Measurements from ENCODE around the gene TBC1D20.
A peak's percentile ranks its signal among the peaks of the same experiment; 100 is the strongest.
"Not testable (repeated sequence)": the region's sequence is repeated elsewhere in the genome, so short reads cannot be mapped to it uniquely, and the experiment has no call there.

TBC1D20 gene

DNA sequence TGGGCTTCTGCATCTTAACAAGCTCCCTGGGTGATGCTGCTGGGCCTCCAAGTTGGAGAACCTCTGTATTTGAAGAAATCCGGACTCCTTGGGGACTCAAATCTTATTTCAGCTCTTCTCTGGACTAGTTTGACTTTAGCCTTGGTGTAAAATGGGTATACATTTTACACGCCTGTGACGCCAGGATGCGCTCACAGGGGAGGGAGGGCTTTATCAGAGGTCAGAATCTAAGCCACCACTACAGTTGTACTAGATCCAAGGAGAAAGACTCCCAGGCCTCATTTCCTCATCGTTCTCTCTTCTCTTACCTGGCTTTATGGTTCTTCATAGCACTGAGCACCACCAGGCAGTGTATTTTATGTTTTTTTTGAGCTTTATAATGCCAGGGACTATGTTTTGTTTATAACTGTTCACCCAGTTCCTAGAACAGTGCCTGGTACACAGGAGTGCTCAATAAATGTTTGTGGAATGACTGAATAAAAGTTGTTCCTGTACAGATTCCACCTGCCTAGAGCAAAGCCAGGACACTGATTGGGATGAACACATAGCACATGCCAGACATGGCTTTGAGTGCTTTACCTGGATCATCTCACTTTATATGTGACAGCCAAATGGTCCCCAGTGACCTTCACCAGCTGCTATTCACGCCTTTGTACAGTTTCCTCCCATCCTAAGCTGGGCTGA is 59.3 kb downstream of the TBC1D20 start:
- DNase-seq (ENCODE audit: insufficient read length, low spot score) (no peak), FAIRE-seq (no peak)

DNA sequence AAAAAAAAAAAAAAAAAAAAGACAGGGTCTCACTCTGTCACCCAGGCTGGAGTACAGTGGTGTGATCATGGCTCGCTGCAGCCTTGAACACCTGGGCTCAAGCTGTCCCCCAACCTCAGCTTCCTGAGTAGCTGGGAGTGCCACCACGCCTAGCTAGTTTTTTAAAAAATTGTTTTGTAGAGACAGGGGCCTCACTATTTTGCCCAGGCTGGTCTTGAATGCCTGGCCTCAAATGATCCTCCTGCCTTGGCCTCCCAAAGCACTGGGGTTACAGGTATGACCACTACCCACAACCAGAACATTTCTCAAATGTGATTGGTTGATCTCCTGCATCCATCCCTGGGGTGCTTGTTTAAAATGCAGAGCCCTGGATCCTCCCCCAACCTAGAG is 59.8 kb downstream of the TBC1D20 start:
- FAIRE-seq: no peak
- DNase-seq (ENCODE audit: insufficient read length, low spot score): no peak

DNA sequence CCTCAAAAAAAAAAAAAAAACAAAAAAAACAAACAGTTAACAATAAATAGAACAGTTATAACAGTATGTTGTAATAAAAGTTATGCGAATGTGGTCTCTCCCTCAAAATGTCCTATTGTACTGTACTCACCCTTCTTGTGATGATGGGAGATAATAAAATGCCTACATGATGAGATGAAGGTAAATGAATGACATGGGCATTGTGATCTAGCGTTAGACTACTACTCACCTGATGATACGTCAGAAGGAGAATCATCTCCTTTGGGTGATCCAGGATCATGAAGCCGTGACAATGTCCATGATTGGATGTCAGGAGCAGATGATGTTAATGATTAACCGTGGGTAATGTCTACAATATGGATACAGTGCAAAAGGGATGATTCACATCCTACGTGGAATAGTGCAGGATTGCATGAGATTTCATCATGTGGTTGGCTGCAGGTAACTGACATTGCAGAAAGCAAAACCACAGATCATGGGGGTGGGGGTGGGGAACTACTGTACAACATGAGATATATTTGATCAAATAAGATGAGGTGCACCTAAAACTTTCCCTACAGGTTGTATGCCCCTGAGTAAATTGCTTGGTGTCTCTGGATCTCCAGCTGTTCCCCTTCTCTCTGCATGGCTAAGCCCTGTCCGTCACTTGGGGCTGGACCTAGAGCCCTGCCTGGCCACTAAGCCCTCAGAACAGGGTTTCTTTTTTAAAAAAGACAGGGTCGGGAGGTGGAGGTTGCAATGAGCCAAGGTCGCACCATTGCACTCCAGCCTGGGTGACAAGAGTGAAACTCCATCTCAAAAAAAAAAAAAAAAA is 60.4 kb downstream of the TBC1D20 start:
- FAIRE-seq (peak; percentile 71), DNase-seq (ENCODE audit: insufficient read length, low spot score) (no peak)

DNA sequence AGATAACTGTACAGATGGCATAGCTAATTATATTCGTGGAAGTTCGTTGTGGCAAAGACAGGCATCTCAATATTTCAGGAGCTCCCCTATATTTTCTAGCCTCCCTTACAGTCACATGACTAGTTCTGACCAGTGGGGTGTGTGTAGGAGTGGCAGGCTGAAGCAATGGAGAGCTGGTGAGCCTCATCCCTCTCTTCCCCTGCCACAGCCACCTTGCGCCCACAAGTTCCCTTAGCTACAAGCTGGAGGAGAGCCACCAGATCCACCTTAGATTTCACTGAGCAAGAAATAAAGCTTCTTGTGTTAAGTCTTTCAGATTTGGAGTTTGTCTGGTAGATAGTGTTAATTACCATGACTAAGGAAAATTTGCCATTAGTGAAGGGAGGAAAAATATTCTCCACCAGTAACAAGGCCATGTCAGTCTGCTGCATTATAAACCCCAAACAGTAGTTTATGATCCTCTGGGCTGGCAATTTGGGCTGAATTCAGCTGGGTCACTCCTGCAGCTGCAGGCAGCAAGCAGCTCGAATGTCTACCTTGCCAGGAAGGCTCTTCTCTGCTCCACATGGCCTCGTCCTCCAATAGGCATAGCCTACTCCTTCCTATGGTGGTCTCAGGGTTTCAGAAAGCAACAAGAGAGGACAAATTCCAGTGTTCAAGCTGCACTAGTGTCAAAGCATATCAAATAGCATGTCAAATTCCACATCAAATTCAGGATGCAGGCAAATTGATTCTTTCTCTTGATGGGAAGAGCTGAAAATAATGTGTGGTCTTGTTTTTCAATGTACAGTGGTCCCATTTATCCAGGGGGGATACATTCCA is 61.7 kb downstream of the TBC1D20 start:
- DNase-seq (ENCODE audit: insufficient read length, low spot score) (no peak), FAIRE-seq (peak; percentile 23)

DNA sequence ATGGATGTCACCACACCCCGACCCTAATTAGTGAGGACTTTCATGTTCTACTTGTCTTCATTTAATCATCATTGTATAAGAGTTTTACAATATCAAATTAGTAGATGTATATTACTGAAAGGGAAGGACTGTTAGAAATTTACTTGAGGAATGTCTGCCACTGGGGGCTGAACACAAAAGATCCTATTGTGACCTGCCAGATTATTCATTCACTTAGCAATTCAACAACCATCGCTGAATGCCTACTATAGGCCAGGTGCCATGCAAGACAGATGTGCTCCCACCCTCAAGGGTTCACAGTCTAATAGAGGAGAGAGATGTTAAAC is 62.2 kb downstream of the TBC1D20 start:
- FAIRE-seq (no peak), DNase-seq (ENCODE audit: insufficient read length, low spot score) (no peak)

DNA sequence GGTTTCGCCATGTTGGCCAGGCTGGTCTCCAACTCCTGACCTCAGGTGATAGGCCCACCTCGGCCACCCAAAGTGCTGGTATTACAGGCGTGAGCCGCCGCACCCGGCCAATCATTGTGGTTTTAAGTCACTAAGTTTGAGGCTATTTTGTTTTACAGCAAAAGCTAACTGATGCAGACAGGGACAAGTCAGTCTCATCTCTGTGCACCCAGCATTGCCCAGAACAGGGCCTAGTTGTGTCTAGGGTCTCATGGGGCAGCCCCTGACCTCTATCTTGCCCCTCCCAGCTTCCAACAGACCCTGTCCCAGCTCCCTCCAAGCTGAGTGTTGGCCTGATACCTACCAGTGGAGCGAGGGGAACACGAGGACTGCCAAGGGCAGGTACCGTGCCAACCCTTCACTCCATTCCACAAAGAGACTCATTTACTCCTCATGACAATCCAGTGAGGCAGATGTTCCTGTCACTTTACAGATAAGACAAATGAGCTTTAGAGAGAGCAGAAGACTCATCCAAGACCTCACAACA is 63.1 kb downstream of the TBC1D20 start:
- FAIRE-seq: no peak

DNA sequence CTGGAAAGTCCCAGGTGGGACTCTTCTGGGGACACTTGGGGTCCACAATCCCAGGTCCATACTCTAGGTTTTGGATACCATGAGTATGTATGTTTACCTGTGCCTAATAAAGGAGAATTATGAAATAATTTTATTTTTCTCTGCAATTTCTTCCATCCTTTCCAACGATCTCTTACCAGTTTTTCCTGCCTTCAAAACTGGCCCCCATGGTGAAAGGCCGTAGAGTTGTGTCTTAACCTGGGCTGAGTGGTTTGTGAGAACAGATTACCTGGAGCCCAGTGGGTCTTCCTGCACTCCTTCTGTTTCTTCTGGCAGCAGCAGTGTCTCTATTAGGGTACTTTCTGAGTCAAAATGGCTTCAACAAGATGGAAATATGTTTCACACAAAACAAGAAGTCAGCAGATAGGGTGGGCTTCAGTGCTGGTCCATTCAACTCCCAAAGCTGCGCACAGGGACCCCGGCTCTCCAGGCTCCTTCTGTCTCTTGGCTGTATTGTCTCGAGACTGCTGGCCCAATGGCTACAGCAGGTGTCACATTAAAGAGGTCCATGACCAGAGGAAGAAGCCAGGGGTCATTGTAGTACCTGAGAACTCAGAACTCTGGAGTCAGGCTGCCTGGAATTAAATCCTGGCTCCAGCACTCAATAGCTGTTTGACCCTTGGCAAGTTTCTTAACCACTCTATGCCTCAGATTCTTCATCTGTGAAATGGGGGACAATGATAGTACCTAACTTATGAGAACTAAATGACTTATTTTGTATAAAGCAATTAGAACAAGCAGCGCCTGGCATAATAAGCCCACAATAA is 64.7 kb downstream of the TBC1D20 start:
- no peak for DNase-seq (ENCODE audit: insufficient read length, low spot score)
- FAIRE-seq: no peak

More for the DNA sequence above, 63.1 kb downstream of the TBC1D20 start:
- no peak for DNase-seq (ENCODE audit: insufficient read length, low spot score)

DNA sequence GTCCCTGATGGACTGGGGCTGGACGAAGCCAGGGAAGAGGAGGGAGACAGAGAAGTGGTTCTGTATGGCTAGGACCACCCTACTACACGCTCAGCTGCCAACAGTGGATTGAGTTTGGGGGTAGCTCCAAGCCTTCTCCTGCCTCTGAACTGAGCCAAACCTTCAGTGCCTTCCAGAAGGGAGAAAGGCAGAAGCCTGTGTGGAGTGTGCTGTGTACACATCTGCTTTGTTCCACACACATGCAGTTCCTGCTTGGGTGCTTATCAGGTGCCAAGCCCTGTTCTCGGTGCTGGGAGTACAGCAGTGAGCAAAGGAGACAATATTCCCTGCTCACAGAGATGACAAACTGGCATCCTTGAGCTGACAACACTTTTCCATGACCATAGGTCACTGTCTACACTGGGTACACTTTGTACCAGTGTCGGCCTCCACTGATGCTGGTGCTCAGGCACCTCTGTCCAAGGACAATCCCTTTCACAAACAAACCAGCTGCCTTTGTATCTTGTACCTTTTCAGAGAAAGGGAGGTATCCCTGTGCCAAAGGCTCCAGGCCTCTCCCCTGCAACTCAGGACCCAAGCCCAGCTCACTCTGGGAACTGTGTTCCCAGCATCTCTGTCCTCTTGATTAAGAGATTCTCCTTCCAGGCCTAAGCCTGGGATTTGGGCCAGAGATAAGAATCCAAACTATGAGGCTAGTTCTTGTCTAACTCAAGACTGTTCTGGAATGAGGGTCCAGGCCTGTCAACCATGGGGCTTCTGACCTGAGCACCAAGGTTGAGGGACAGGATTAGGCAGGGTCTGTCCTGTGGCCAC is 65.5 kb downstream of the TBC1D20 start:
- DNase-seq (ENCODE audit: insufficient read length, low spot score): no peak
- no peak for FAIRE-seq

DNA sequence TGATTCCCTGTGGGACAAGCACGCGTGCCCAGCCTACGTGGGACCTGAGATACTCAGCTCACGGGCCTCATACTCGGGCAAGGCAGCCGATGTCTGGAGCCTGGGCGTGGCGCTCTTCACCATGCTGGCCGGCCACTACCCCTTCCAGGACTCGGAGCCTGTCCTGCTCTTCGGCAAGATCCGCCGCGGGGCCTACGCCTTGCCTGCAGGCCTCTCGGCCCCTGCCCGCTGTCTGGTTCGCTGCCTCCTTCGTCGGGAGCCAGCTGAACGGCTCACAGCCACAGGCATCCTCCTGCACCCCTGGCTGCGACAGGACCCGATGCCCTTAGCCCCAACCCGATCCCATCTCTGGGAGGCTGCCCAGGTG is 66.1 kb downstream of the TBC1D20 start:
- DNase-seq (ENCODE audit: insufficient read length, low spot score): no peak
- FAIRE-seq: no peak

DNA sequence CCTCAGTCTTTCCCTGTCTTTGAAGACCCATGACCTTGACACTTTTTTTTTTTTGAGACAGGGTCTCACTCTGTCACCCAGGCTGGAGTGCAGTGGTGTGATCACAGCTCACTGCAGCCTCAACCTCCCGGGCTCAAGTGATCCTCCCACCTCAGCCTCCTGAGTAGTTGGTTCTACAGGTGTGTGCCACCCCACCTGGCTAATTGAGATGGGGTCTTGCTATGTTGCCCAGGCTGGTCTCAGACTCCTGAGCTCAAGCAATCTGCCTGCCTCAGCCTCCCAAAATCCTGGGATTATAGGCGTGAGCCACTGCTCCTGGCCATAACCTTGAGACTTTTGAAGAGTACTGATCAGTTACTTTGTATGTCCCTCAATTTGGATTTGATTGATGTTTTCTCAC is 69.0 kb downstream of the TBC1D20 start:
- not testable (repeated sequence) for DNase-seq (ENCODE audit: insufficient read length, low spot score); FAIRE-seq

DNA sequence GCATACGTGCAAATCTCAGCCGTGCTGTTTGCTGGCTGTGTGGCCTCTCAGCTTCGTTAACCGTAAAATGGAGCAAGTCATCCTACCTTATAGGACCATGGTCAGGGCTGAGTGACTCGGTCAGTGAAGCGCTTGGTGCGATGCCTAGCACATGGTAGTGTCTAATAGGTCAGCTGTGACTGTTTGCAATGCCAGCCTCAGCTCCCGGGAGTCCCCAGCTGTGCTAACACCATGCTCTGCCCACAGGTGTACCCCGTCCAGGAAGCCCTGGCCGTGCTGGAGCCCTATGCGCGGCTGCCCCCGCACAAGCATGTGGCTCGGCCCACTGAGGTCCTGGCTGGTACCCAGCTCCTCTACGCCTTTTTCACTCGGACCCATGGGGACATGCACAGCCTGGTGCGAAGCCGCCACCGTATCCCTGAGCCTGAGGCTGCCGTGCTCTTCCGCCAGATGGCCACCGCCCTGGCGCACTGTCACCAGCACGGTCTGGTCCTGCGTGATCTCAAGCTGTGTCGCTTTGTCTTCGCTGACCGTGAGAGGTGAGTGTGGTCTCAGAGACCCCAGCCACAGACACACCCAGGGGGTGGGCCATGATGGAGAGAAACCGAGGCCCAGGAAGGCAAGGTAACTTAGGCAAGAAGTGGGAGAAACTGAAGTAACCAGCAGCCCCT is 71.2 kb downstream of the TBC1D20 start:
- DNase-seq (ENCODE audit: insufficient read length, low spot score) (no peak), FAIRE-seq (no peak)

DNA sequence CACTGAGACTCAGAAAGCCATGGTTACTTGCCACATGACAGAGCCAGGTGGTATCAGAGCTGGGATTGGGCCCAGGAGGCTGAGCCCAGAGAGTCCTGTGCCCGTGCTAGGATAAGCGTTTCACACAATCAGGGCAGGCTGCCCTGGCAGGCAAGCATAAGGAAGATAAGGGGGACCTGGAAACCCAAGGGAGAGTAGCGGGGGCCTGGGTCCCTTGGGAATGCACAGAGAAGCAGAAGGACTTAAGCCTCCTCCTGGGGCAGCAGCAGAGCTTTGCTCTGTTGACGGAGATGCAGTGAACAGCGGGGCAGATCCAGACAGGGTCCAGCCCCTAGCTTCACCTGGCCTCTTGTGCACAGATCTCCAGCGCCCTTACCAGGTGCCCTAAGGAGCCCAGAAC is 73.1 kb downstream of the TBC1D20 start:
- no peak for FAIRE-seq
- DNase-seq (ENCODE audit: insufficient read length, low spot score): no peak

DNA sequence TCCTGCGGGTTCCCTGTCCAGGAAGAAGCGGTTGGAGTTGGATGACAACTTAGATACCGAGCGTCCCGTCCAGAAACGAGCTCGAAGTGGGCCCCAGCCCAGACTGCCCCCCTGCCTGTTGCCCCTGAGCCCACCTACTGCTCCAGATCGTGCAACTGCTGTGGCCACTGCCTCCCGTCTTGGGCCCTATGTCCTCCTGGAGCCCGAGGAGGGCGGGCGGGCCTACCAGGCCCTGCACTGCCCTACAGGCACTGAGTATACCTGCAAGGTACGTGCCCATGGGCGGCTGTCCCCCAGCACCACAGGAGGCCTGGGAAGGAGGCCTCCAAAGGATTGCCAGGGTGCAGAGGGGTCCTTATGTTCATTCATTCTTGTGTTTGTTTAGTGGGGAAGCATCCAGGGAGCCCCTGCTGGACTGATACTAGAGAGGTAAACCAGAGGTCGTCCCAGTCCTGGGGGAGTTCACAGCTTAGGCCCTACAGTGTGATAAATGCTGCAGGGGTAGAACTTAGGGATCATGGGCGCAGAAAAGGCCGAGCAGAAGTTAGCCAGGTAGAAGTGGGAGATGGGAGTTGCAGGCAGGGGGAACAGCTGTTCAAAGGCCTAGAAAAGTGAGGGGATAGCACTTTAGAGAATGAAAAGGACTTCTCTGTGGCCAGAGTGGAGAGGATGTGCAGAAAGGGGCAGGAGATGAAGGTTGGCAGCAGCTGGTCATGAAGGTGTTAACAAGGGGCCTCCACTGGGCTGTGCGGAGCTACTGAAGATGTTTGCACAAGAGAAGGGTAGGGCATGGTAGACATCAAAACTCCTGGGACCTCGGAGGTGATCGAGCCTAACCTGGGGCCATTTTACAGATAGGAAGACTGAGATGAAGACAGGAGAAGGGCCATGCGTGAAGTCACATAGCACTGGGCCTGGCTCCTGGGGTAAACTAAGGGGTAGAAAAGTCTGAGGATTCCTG is 74.0 kb downstream of the TBC1D20 start:
- FAIRE-seq (no peak), DNase-seq (ENCODE audit: insufficient read length, low spot score) (no peak)

DNA sequence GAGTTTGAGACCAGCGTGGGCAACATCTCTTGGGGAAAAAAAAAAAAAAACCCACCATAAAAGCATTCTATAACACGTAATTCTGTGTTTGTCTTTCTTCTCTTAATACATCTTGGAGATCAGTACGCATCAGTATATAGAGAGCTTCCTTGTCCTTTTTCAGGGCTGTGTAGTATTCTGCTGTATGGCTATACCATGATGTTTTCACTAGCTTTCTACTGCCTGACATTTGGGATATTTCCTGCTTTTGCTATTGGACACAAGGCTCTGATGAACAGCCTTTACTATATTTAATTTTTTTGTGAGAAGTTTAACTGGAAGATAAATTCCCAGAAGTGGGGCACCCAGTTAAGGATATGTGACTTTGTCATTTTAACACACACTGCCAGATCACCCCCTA is 74.8 kb downstream of the TBC1D20 start:
- FAIRE-seq: no peak

DNA sequence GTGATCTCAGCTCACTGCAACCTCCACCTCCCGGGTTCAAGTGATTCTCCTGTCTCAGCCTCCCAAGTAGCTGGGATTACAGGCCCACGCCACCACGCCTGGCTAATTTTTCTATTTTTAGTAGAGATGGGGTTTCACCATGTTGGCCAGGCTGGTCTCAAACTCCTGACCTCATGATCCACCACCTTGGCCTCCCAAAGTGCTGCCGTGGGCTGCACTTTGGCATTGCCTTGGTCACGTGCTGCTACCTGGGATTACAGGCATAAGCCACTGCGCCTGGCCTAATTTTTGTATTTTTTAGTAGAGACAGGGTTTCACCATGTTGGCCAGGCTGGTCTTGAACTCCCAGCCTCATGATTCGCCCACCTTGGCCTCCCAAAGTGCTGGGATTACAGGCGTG is 75.7 kb downstream of the TBC1D20 start:
- FAIRE-seq; DNase-seq (ENCODE audit: insufficient read length, low spot score): not testable (repeated sequence)

More for the DNA sequence above, 74.8 kb downstream of the TBC1D20 start:
- no peak for DNase-seq (ENCODE audit: insufficient read length, low spot score)

All from HTR-8/SVneo (cell line).